ENCODE measurements around the gene RGS10. TPM values are rescaled to one million over a fixed set of nuclear protein-coding genes. Genes with fewer than 3 reads are reported as not detected.

The RGS10 gene, protein sequence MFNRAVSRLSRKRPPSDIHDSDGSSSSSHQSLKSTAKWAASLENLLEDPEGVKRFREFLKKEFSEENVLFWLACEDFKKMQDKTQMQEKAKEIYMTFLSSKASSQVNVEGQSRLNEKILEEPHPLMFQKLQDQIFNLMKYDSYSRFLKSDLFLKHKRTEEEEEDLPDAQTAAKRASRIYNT
- total RNA-seq (2021) = 9.8 and 10.6 TPM in 2 replicates
- long read RNA-seq, transcript RGS10-202 (5 exons, 804 nt) = major isoform, 5 of 6 reads
- long read RNA-seq, partial matches to known transcripts = 0 of 6 reads
- long read RNA-seq, other reads (novel, unspliced or antisense) = 1 of 6 reads

DNA sequence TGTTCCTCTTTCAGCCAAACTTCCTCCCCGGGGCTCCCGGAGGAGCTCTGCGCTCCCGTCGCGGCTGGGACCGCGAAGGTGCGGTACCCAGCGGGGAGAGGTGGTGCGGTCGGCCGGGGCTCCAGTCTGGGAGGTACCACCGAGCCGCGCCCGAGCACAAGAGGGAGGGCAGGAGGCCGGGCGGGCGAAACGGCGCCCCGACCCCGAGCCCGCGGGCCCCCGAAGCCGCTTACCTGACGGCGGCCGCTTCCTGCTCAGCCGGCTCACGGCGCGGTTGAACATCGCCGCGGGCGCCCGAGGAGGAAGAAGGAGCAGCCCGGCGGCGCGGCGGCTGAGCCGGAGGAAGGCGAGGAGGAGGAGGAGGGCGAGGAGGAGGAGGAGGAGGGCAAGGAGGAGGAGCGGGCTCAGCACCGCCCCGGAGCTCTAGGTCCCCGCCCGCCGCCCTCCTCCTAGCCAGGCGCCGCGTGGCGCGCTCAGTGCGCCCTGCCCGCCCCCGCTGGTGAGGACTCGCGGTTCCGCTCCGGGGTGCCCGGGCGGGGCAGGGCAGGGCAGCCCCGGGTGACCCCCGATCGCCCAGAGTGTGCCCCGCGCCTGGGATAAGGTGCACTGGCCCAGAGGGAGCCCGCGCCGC, at the start of gene RGS10:
Gene RGS10 (minus strand): TSS at position 363 of the 631 bp plus-strand sequence. CDS start 81 bp downstream, at position 282.
- Histone ChIP-seq H3K4me2 (ENCODE audit: insufficient read depth, insufficient read length, low read length) (peak within 1 kb of the TSS; percentile 47), H4K5ac (ENCODE audit: insufficient read length, low read depth, low read length) (no peak within 1 kb of the TSS), H4K91ac (ENCODE audit: insufficient read length, low read depth, low read length) (no peak within 1 kb of the TSS), H4K8ac (replicated peaks; ENCODE audit: insufficient read length, low read depth, low read length) (no peak within 1 kb of the TSS), H3K18ac (ENCODE audit: insufficient read length, low read depth, low read length) (no peak within 1 kb of the TSS), H3K27ac (ENCODE audit: insufficient read length, low read depth, low read length) (no peak within 1 kb of the TSS), H3K9me3 (ENCODE audit: control insufficient read depth, low read depth, low read length) (no peaks in the 10 kb centered on the region), H3K23me2 (ENCODE audit: insufficient read length, low read depth, low read length, poor library complexity, severe bottlenecking) (peaks cover 20% of the 10 kb centered on the region), H2BK12ac (ENCODE audit: insufficient read length, low read depth, low read length) (no peak within 1 kb of the TSS), H4K20me1 (ENCODE audit: control insufficient read depth, insufficient read depth, insufficient read length) (no peaks in the 10 kb centered on the region), H2BK120ac (ENCODE audit: low read depth, low read length, poor library complexity, severe bottlenecking) (no peak within 1 kb of the TSS), H3K4me1 (ENCODE audit: insufficient read depth, low read length) (peaks cover 3% of the 10 kb centered on the region; the same call in 1 of the 2 replicates), H3K23ac (ENCODE audit: insufficient read length, low read depth, low read length) (no peak within 1 kb of the TSS), H3K79me1 (ENCODE audit: insufficient read depth, low read depth, low read length, poor library complexity, severe bottlenecking) (no peaks in the 10 kb centered on the region), H2AFZ (ENCODE audit: low read length) (no peak within 1 kb of the TSS), H2BK20ac (ENCODE audit: low read depth, low read length, poor library complexity, severe bottlenecking) (no peak within 1 kb of the TSS), H3T11ph (ENCODE audit: low read length) (no peak within 1 kb of the TSS), H2BK5ac (ENCODE audit: insufficient read length, low read length) (no peak within 1 kb of the TSS), H2BK15ac (ENCODE audit: low read depth, low read length) (no peak within 1 kb of the TSS), H3K9ac (ENCODE audit: extremely low read depth, insufficient read length, low read length) (no peak within 1 kb of the TSS), H3K14ac (ENCODE audit: insufficient read depth, low read length) (no peak within 1 kb of the TSS), H3K27me3 (ENCODE audit: insufficient read depth, low read length) (peaks cover 23% of the 10 kb centered on the region; the same call in 1 of the 2 replicates), H3K56ac (ENCODE audit: insufficient read length, low read depth, low read length) (no peak within 1 kb of the TSS), H3K79me2 (ENCODE audit: insufficient read depth, low read length) (no peaks in the 10 kb centered on the region), H3K4ac (ENCODE audit: low read depth, low read length) (no peak within 1 kb of the TSS), H2AK5ac (ENCODE audit: insufficient read length, low read length) (no peak within 1 kb of the TSS)
- peak within 1 kb of the TSS; percentile 67 to 89 for H3K4me3 Mint-ChIP-seq
- H3K27me3 Mint-ChIP-seq (ENCODE audit: low read depth) = peaks cover 67% of the 10 kb centered on the region
- TF ChIP-seq, protein P1, sequence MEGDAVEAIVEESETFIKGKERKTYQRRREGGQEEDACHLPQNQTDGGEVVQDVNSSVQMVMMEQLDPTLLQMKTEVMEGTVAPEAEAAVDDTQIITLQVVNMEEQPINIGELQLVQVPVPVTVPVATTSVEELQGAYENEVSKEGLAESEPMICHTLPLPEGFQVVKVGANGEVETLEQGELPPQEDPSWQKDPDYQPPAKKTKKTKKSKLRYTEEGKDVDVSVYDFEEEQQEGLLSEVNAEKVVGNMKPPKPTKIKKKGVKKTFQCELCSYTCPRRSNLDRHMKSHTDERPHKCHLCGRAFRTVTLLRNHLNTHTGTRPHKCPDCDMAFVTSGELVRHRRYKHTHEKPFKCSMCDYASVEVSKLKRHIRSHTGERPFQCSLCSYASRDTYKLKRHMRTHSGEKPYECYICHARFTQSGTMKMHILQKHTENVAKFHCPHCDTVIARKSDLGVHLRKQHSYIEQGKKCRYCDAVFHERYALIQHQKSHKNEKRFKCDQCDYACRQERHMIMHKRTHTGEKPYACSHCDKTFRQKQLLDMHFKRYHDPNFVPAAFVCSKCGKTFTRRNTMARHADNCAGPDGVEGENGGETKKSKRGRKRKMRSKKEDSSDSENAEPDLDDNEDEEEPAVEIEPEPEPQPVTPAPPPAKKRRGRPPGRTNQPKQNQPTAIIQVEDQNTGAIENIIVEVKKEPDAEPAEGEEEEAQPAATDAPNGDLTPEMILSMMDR (conservative IDR thresholded peaks at IDR 0.05) = no peak
- WGBS (ENCODE audit: extremely low coverage, insufficient read length, low lambda C conversion rate) = no CpG with 5 or more reads among the region's 76 CpGs
- DNase-seq = peak; percentile 78
- H3K4me1 Mint-ChIP-seq = peaks cover 18 to 27% of the 10 kb centered on the region in 2 experiments
- no peaks in the 10 kb centered on the region; a peak in 1 of 7 replicates for H3K36me3 Mint-ChIP-seq (ENCODE audit: insufficient read depth in 1 of 3, low read depth in 3 of 3)
- no peaks in the 10 kb centered on the region; a peak in 2 of 5 replicates for H3K9me3 Mint-ChIP-seq
- no peak within 1 kb of the TSS for H3K27ac Mint-ChIP-seq
